K562 (cell line): ENCODE measurements around the gene EAF2. TPM values are rescaled to one million over a fixed set of nuclear protein-coding genes. Genes with fewer than 3 reads are reported as not detected.

Experiments used
- ATAC-seq: fragments of 200-7000 bp; cut with Tn5 transposase; 3 replicates; pipeline ENCODE4 v1.9.1; 2020; ENCODE audit warnings: moderate library complexity
- BruUV-seq: library from RNA; stranded (reverse); fragments of 400-500 nt; replicated peaks from 2 replicates; lab custom pipeline; 2021; lab: Mats Ljungman, UMichigan
- CTCF ChIA-PET: fragments of 300-600 bp; formaldehyde crosslinking; extraction: SDS; loops from one replicate; lab custom pipeline; 2021; ENCODE audit warnings: low intra/inter-chr PET ratio; lab: Yijun Ruan, JAX
- POLR2A ChIA-PET: fragments of 300-600, 350-650 bp; sonication (Branson Sonifier 250); formaldehyde crosslinking; extraction: SDS; loops from one replicate; lab custom pipeline; 2021; ENCODE audit warnings: antibody characterized with exemption, inconsistent platforms; lab: Yijun Ruan, JAX
- DNase-seq, 4 experiments: peaks; one replicate each; pipeline versions ENCODE4 v3.0.0 to v3.0.0-alpha.2; 2011 to 2018; ENCODE audit warnings: low spot score in 3 of 4, mixed read lengths in 3 of 4; ENCODE audit errors: extremely low read depth in 1 of 4
- FAIRE-seq: peaks from 2 replicates; lab custom pipeline; 2011; peaks lifted over from hg19 to GRCh38; lab: Jason Lieb, UNC
- H2AFZ ChIP-seq: 2 replicates; pipeline ENCODE4 v1.6.0; 2011; ENCODE audit warnings: low read depth, low read length, control low read depth, inconsistent platforms
- H3K27ac ChIP-seq: fragments of 200-600 bp; 3 replicates; pipeline ENCODE4 v1.8.0; 2011; ENCODE audit warnings: low read depth, mild to moderate bottlenecking, control low read depth, inconsistent platforms, low read length, moderate library complexity, mixed read lengths; ENCODE audit errors: extremely low read depth
- H3K27me3 ChIP-seq, 2 experiments: fragments of 300-600 bp in 1 of 2; 2 replicates in 1 of 2; 3 replicates in 1 of 2; pipeline versions ENCODE4 v1.6.0 to v1.8.0; 2011; ENCODE audit warnings: inconsistent platforms in 2 of 2, low read length in 2 of 2, mild to moderate bottlenecking in 1 of 2, mixed read lengths in 1 of 2, moderate library complexity in 1 of 2; ENCODE audit not compliant: control insufficient read depth in 2 of 2, insufficient read depth in 2 of 2
- H3K36me3 ChIP-seq: fragments of 300-600 bp; 3 replicates; pipeline ENCODE4 v1.8.0; 2011; ENCODE audit warnings: mild to moderate bottlenecking, low read length, inconsistent platforms; ENCODE audit not compliant: control insufficient read depth, insufficient read depth
- H3K4me1 ChIP-seq, 2 experiments: fragments of 200-600 bp in 1 of 2; replicated peaks in 1 of 2; 2 replicates in 1 of 2; 3 replicates in 1 of 2; pipeline versions ENCODE4 v1.5.1 to v1.8.0; 2011; ENCODE audit warnings: inconsistent platforms in 2 of 2, low read length in 2 of 2, mild to moderate bottlenecking in 1 of 2, mixed read lengths in 1 of 2, moderate library complexity in 1 of 2; ENCODE audit not compliant: control insufficient read depth in 2 of 2, insufficient read depth in 2 of 2
- H3K4me2 ChIP-seq: 2 replicates; pipeline ENCODE4 v1.6.1; 2011; ENCODE audit warnings: low read length, control low read depth, inconsistent platforms, mixed read lengths; ENCODE audit not compliant: insufficient read depth
- H3K4me3 ChIP-seq: fragments of 200-600 bp; sonication (generic), shearing (Covaris generic); 2 replicates; pipeline ENCODE4 v1.5.1; 2016; ENCODE audit warnings: control low read depth, inconsistent platforms
- H3K79me2 ChIP-seq: fragments of 200-600 bp; 3 replicates; pipeline ENCODE4 v1.8.0; 2011; ENCODE audit warnings: low read length, inconsistent platforms; ENCODE audit not compliant: control insufficient read depth, insufficient read depth
- H3K9ac ChIP-seq, 2 experiments: 2 replicates each; pipeline versions ENCODE4 v1.6.0 to v1.6.1; 2011; ENCODE audit warnings: low read depth in 2 of 2, low read length in 2 of 2, control low read depth in 1 of 2, inconsistent platforms in 1 of 2, mild to moderate bottlenecking in 1 of 2, mixed read lengths in 1 of 2; ENCODE audit not compliant: insufficient read depth in 1 of 2
- H3K9me1 ChIP-seq: one replicate; pipeline ENCODE4 v1.6.0; 2011; ENCODE audit warnings: inconsistent platforms, mild to moderate bottlenecking, low read length, moderate library complexity; ENCODE audit not compliant: control insufficient read depth, insufficient read depth
- H3K9me3 ChIP-seq: replicated peaks from 2 replicates; pipeline ENCODE4 v1.5.1; 2011; ENCODE audit warnings: low read depth, low read length, inconsistent platforms; ENCODE audit not compliant: control insufficient read depth, insufficient read depth
- H4K20me1 ChIP-seq: replicated peaks from 2 replicates; pipeline ENCODE4 v1.6.1; 2011; ENCODE audit warnings: low read length, inconsistent platforms, mixed read lengths; ENCODE audit not compliant: control insufficient read depth, insufficient read depth
- DACH1 ChIP-seq: fragments of 450-650 bp; IDR thresholded peaks from 2 replicates; pipeline ENCODE4 v1.6.1; 2018; ENCODE audit not compliant: partially characterized antibody
- ETV5 ChIP-seq: sonication (generic); formaldehyde crosslinking; IDR thresholded peaks from 2 replicates; pipeline ENCODE4 v1.4.0; 2020; ENCODE audit warnings: low read depth, mild to moderate bottlenecking, missing genetic modification reagents
- EZH2 ChIP-seq: IDR thresholded peaks from 2 replicates; pipeline ENCODE4 v1.6.1; 2012; ENCODE audit warnings: low read depth, mild to moderate bottlenecking, inconsistent platforms, low read length, borderline replicate concordance
- HDAC8 ChIP-seq: fragments of 450-650 bp; IDR thresholded peaks from 2 replicates; pipeline ENCODE4 v1.6.1; 2016; ENCODE audit warnings: mild to moderate bottlenecking, missing genetic modification characterization, moderate library complexity, missing compliant biosample characterization
- HMGN3 ChIP-seq: IDR thresholded peaks from 2 replicates; pipeline ENCODE4 v1.6.1; 2011; ENCODE audit warnings: borderline replicate concordance, low read depth, mild to moderate bottlenecking, mixed read lengths, low read length; ENCODE audit not compliant: insufficient read length; ENCODE audit errors: extremely low read depth
- MAFK ChIP-seq: IDR thresholded peaks from 2 replicates; pipeline ENCODE4 v1.6.1; 2011; ENCODE audit warnings: low read length, improper control_type of control experiment
- NCOA1 ChIP-seq: fragments of 450-650 bp; IDR thresholded peaks from 2 replicates; pipeline ENCODE4 v1.6.1; 2016; ENCODE audit warnings: low read depth
- SNRNP70 ChIP-seq: fragments of 200-400 bp; formaldehyde crosslinking; optimal IDR thresholded peaks from 2 replicates; pipeline ENCODE3; 2017; ENCODE audit warnings: low read depth, low read length
- ZNF583 ChIP-seq: fragments of 250-450 bp; sonication (Bioruptor Pico); IDR thresholded peaks from 2 replicates; pipeline ENCODE4 v1.4.0; 2020
- WGBS: fragments of 100-300 bp; shearing (Covaris generic); methylation state at CpG from one replicate; pipeline ENCODE4 v1.1.6; 2016; ENCODE audit warnings: low coverage, mixed read lengths; ENCODE audit not compliant: insufficient coverage; ENCODE audit errors: missing lambda C conversion rate; 5-methylcytosine and 5-hydroxymethylcytosine counted together
- in situ Hi-C: fragments of 300-500 bp; cut with MboI; formaldehyde crosslinking; loops from 4 replicates; pipeline ENCODE4 v1.15.0; 2018; ENCODE audit warnings: inconsistent platforms, mixed read lengths
- intact Hi-C: fragments of 100-400 bp; cut with micrococcal nuclease; formaldehyde crosslinking; loops from 2 replicates; pipeline ENCODE4 v1.14.2; 2022
- polyA plus RNA-seq, 8 experiments: library from polyadenylated mRNA; depleted of rRNA in 4 of 8; stranded (reverse) in 5 of 8; unstranded in 3 of 8; fragments of >200 nt; fragmentation: Nextera tagmentation in 2 of 8; fragmentation: Illumina TruSeq in 1 of 8; extraction: Ambion mirVana in 2 of 8; extraction: Trizol in 1 of 8; gene quantifications; 2 replicates each; pipeline versions ENCODE4 v1.2.1 to v1.2.3, GENCODE V29; 2011 to 2014; ENCODE audit warnings: inconsistent platforms in 1 of 8, missing spikeins in 1 of 8
- total RNA-seq, 7 experiments: library from RNA; depleted of rRNA in 6 of 7; stranded (reverse); fragments of >200 nt in 6 of 7; fragmentation: Illumina TruSeq in 2 of 7; extraction: Trizol in 2 of 7; gene quantifications; 2 replicates each; pipeline versions ENCODE4 v1.2.1 to v1.2.3, GENCODE V29; 2011 to 2021; ENCODE audit warnings: low replicate concordance in 1 of 7
- TF ChIP-seq, protein P1 (sequence below): sonication (generic); formaldehyde crosslinking; IDR thresholded peaks from 2 replicates; pipeline ENCODE4 v1.8.0; 2023; ENCODE audit warnings: mild to moderate bottlenecking, missing genetic modification reagents
- TF ChIP-seq, protein P2 (sequence below): fragments of 250-450 bp; sonication (Bioruptor Pico); IDR thresholded peaks from 2 replicates; pipeline ENCODE4 v1.8.0; 2021; ENCODE audit warnings: borderline replicate concordance, mild to moderate bottlenecking, moderate library complexity; ENCODE audit not compliant: poor library complexity, severe bottlenecking
- TF ChIP-seq, protein P3 (sequence below): fragments of 450-650 bp; IDR thresholded peaks from 2 replicates; pipeline ENCODE4 v1.6.1; 2018; ENCODE audit warnings: mild to moderate bottlenecking, low read depth; ENCODE audit not compliant: partially characterized antibody

EAF2 gene
- total and polyA plus RNA-seq, 9 of the 15 experiments (the other 6 are each of a cell fraction or from before 2014, with no cell fraction given) = 3.8 to 17.3 (median 6.9) TPM

DNA sequence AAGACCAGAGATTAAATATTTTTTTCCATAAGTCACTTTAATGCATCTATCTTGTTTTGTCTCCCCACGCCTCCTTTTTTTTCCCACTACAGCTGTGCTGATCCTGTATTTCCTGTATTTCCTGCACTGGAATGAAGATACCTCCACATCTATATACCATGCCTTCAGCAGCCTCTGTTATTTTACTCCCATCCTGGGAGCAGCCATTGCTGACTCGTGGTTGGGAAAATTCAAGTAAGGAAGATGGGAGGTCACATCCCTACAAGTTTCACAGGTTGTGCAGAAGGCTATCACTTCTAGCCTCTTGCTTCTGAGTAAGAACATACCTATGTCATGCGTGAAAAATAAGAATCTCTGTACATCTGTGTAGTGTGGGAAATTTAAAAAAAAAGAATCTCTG, 62.3 kb downstream of the EAF2 start (continued):
- TF ChIP-seq, protein P1, sequence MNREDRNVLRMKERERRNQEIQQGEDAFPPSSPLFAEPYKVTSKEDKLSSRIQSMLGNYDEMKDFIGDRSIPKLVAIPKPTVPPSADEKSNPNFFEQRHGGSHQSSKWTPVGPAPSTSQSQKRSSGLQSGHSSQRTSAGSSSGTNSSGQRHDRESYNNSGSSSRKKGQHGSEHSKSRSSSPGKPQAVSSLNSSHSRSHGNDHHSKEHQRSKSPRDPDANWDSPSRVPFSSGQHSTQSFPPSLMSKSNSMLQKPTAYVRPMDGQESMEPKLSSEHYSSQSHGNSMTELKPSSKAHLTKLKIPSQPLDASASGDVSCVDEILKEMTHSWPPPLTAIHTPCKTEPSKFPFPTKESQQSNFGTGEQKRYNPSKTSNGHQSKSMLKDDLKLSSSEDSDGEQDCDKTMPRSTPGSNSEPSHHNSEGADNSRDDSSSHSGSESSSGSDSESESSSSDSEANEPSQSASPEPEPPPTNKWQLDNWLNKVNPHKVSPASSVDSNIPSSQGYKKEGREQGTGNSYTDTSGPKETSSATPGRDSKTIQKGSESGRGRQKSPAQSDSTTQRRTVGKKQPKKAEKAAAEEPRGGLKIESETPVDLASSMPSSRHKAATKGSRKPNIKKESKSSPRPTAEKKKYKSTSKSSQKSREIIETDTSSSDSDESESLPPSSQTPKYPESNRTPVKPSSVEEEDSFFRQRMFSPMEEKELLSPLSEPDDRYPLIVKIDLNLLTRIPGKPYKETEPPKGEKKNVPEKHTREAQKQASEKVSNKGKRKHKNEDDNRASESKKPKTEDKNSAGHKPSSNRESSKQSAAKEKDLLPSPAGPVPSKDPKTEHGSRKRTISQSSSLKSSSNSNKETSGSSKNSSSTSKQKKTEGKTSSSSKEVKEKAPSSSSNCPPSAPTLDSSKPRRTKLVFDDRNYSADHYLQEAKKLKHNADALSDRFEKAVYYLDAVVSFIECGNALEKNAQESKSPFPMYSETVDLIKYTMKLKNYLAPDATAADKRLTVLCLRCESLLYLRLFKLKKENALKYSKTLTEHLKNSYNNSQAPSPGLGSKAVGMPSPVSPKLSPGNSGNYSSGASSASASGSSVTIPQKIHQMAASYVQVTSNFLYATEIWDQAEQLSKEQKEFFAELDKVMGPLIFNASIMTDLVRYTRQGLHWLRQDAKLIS = no peak
- no peak for TF ChIP-seq HDAC8 (tag)
- TF ChIP-seq, protein P2, sequence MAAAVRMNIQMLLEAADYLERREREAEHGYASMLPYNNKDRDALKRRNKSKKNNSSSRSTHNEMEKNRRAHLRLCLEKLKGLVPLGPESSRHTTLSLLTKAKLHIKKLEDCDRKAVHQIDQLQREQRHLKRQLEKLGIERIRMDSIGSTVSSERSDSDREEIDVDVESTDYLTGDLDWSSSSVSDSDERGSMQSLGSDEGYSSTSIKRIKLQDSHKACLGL (CRISPR knock-in tag) = no peak
- TF ChIP-seq, all 486 proteins: peak for 0

DNA sequence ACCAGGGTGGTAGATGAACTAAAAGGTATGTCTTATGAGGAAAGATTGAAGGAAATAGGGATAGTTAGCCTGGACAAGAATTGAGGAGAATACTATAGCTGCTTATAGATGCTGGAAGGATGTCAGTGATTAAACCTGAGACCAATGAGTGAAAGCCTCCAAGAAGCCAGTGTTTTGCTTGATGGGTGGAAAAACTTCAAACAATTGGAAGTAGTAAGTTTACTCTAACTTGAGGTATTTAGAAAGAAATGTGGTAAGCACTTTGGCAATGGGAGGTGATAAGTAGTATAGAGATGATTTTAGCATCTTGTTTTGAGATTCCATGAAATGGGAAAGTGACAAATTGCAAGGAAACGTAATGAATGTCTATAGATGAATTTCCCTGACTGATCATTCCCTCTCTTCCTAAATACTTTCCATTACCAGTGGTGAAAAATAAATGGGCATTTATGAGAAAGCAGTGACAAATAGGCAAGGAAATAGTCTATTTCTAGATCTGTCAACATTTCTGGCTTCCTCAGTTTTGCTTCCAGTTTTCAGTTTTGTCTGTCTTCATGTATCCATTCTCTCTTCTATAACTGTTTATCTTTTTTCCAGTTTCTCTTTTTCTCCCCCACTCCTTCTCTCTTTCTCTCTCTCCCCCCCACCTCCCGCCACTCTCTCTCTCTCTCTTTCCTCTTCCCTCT, 78.4 kb downstream of the EAF2 start:
- H4K20me1 ChIP-seq = no peaks in the 10 kb centered on the region
- H3K36me3 ChIP-seq = no peaks in the 10 kb centered on the region
- H3K9me1 ChIP-seq = no peaks in the 10 kb centered on the region
- no peak for ATAC-seq
- H3K79me2 ChIP-seq = no peaks in the 10 kb centered on the region
- H3K9me3 ChIP-seq = no peaks in the 10 kb centered on the region
- no peak overlapping the region for H3K9ac ChIP-seq
- H3K27me3 ChIP-seq = no peaks in the 10 kb centered on the region
- H3K27ac ChIP-seq = no peak overlapping the region
- CTCF ChIA-PET = no interaction called here
- no peak overlapping the region for H2AFZ ChIP-seq
- 0% methylated on average over 1 of the region's 2 CpGs for WGBS
- no peak for TF ChIP-seq SNRNP70
- no peak for TF ChIP-seq EZH2
- no peak for TF ChIP-seq DACH1
- no peak for TF ChIP-seq ETV5 (CRISPR knock-in tag)
- TF ChIP-seq, protein P3, sequence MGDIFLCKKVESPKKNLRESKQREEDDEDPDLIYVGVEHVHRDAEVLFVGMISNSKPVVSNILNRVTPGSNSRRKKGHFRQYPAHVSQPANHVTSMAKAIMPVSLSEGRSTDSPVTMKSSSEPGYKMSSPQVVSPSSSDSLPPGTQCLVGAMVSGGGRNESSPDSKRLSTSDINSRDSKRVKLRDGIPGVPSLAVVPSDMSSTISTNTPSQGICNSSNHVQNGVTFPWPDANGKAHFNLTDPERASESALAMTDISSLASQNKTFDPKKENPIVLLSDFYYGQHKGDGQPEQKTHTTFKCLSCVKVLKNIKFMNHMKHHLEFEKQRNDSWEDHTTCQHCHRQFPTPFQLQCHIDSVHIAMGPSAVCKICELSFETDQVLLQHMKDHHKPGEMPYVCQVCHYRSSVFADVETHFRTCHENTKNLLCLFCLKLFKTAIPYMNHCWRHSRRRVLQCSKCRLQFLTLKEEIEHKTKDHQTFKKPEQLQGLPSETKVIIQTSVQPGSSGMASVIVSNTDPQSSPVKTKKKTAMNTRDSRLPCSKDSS = no peak
- no peak for TF ChIP-seq MAFK
- TF ChIP-seq HMGN3 = no peak
- TF ChIP-seq NCOA1 = no peak
- no peak for TF ChIP-seq ZNF583 (CRISPR knock-in tag)
- POLR2A ChIA-PET = no interaction called here
- no peak overlapping the region for H3K4me2 ChIP-seq
- no peaks in the 10 kb centered on the region for H3K4me1 ChIP-seq
- in situ Hi-C loops (no loop called here), intact Hi-C loops (no loop called here)
- FAIRE-seq = no peak
- no TSS peak for BruUV-seq
- DNase-seq = no peak
- no peak overlapping the region for H3K4me3 ChIP-seq
